HG03442 (cell line): ENCODE results near the gene SPRR5.
A peak's percentile ranks its signal among the peaks of the same experiment; 100 is the strongest.

Experiments used
- ATAC-seq: cut with Tn5 transposase; IDR thresholded peaks from one replicate; pipeline ENCODE4 v1.9.1; 2021; ENCODE audit warnings: mild to moderate bottlenecking, moderate library complexity; ENCODE audit not compliant: unreplicated experiment

The SPRR5 gene, protein sequence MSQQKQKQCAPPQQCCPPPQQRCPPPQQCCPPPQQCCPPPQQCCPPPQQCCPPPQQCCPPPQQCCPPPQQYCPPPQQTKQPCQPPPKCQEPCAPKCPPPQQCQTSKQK

DNA sequence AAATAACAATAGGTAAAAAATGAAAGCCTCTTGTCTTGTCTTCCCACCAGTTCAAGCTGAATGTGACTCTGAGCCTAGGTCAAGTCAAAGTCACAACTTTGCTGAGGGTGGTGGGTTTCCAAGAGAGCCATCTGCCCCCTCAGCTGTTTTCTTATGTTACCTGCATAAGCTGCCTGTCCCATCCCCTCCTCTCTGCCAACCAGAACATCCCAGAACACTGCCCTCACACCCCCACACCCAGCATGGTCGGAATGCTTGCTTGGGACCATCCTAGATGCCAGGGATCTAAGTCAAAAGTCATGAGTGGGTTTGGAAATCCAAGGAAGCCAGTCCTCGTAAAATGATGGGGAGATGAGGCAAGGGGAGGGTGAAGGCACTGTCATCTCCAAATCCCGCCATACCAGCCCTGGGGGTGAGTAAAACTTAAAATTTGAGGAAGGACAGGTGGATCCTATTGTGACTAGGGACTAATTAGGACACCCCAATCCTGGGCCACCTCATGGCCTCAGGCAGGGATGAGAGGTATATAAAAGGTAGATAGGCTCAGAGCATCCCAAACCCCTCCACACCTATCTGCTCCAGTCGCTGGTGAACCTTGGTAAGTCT is at the start of gene SPRR5:
Gene SPRR5, plus strand, starts transcription at position 556 of the 606 bp plus-strand sequence. CDS start 1,349 bp downstream, outside the sequence.
- no peak for ATAC-seq

DNA sequence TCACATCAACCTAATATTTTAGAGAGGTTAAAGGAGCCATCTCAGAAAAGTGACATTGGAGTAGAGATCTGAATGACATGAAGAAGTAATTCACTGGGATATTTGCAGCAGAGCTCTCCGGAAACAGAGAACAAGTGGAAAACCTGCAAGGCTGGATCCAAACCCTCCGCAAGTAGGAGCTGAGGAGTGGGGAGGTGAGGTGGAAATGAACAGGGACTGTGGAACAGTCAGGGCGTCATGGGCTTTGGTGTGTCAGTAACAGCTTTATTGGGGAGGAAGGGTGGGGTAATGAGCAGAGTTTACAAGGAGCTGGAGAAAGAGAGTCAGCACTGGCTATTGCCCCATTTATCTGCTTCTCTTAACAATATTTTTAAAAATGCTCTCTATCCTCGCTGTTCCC is 48.0 kb upstream of the SPRR5 start:
- ATAC-seq, result no peak

DNA sequence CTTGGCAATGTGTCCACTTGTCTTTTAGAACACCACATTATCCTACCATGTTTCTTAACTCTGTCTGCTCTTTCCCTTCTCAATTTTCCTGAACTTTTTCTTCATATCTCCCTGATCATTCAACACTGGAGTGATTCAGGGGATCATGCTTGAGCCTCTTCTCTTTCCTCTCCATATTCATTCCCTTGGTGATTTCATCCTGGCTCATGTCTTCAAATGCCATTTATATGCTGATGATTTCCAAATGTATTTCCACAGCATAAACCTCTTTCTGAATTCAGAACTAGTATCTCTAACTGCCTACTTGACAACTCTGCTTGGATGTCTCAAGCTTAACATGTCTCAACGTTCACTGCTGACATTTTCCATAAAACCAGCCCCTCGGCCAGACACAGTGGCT is 47.1 kb upstream of the SPRR5 start:
- no peak for ATAC-seq

DNA sequence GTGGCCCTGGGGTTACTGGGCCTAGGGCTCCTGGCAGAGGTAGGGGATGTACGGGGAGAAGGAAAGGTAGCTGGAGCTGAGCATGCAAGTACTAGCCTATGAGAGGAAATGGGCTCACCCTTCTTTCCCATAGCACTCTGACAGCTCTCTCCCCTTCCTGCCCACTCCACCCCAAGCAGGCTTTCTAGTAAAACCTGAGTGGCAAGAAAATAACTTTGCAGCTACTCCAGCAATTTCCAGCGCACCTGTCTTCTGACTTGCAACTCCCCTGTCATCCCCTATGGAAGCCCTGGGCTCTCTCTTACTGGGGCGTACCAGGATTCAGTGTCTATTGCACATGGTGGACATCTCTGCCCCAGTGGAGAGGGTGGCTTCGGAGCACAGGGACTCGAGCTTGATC is 45.4 kb upstream of the SPRR5 start:
- no peak for ATAC-seq

DNA sequence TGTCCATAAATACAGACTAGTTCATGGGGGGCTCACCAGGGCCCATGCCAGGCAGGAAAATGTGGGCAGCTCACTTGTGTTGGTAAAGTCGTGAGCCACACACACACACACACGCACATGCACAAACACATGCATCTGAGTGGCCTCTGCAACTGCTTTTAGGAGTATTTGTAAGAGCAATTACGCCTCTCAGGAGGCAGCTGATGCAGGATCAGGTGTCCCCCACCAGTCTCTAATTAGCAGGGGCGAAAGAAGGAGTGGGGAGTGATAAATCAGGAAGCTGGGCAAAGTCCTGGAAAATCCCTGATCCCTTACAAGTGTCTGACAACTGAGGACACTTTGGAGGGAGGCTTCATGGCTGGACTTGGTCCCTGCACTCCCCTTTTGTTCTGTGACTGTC is 44.4 kb upstream of the SPRR5 start:
- no peak for ATAC-seq

DNA sequence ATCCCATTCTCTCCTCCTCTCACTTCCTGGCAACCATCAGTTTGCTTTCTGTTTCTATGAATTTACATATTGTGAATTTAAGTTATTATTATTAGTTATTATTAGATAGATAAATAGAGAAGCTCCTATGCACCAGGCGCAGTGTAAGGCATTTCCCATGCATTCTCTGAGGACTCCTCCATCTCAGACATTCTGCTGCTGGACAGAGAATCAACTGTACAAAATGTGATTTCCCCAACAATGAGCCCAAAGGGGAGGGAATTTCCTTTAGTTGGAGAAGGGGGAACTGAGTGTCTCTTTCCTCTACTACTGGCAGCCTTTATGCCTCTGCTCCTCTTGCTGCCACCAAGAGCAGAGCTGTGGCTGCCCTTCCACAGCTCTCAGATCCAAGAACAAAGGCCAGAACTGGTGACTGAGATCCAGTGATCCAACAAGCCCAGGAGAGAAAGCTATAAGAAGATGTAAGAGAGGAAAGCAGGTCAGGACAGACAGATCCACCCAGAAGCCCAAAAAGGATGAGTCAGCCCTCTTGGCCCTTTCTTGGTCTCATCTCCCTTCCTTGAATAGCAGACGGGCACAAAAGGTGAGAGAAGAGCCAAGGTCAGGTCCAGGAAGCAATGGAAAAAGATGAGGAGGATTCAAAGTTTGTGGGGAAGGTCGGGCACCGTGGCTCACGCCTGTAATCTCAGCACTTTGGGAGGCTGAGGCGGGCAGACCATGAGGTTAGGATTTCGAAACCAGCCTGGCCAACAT is 42.1 kb upstream of the SPRR5 start:
- ATAC-seq, result no peak

DNA sequence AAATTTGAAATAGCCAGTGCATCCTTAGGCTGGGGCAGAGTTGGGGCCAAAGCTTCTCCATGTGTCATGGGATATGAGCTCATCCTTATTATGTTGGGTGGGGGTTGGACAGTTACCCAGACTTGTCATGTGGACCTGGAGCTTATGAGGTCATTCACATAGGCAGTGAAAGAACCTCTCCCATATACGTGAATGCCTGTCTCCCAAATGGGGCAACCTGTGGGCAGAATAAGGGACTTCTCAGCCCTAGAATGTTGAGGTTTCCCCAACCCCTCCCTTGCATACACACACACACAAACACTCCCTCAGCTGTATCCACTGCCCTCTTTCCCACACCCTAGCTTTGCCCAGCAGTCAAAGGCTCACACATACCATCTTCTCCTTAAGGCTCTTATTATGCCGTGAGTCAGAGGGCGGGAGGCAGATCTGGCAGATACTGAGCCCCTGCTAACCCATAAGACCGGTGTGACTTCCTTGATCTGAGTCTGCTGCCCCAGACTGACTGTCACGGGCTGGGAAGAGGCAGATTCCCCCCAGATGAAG is 40.9 kb upstream of the SPRR5 start:
- no peak for ATAC-seq

DNA sequence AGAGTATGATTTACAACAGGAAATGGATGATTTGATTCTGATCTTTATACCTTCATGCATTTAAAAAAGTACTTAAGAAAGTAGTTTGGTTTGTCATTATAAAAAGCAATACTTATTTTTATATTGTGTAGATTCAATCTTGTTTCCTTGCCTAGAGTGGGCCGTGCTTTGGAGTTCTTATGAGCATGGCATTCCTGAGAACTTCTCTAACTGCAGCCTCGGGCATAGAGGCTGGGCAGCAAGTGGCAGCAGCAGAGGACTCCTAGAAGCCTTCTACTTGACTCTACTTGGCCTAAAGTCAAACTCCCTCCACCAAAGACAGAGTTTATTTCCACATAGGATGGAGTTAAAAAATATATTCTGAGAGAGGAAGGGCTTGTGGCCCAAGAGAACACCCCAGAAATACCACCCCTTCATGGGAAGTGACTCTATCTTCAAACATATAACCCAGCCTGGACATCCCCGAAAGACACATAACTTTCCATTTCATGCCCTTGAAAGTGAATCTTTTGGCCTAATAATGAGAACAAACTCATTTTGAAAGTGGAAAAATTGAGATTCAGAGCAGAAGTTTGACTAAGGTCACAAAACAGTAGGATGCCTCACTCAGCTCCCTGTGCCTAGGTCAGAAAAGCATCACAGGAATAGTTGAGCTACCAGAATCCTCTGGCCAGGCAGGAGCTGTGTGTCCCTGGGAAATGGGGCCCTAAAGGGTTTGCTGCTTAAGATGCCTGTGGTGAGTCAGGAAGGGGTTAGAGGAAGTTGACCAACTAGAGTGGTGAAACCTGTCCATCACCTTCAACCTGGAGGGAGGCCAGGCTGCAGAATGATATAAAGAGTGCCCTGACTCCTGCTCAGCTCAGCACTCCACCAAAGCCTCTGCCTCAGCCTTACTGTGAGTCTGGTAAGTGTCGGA is 39.1 kb upstream of the SPRR5 start, which contains the start of gene IVL:
Gene IVL, plus strand, starts transcription at position 861 of the 916 bp plus-strand sequence. CDS start 1,252 bp downstream, outside the sequence.
- ATAC-seq, result peak; percentile 58

DNA sequence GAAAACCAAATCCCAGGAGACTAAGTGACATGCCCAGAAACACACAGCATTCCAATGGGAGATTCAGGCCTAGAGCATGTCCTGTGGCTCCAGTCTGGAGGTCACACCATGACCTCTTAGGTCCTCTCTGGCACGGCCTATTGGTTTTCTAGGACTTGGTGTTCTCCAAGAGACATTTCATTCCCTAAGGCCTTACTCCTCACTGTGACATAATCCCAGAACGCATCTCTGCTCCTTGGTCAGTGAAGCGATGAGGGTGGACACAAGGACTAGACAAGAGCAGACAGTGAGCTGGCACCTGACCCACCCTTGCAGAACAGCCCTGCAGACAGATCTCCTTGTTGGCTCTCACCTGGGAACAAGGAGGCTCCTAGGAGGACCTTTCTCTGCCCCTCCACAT is 37.8 kb upstream of the SPRR5 start:
- ATAC-seq, result no peak

DNA sequence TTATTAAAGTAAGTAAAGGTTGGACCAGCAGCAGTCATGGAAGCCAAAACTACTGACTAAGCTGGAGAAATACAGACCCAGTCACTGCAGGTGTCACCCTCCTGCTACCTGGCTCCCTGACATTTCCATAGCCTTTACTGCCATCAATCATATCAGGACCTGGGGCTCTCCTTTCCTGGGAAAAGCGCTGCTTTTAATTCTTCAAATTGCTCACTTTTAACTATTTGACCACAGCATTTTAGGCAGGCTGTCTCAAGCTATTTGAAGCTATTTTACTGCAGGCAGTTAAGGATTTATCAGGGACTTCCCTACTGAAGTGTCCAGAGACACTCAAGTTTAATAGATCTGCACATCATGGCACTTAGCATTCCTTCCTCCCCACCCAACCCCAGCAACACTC is 34.5 kb upstream of the SPRR5 start:
- no peak for ATAC-seq

DNA sequence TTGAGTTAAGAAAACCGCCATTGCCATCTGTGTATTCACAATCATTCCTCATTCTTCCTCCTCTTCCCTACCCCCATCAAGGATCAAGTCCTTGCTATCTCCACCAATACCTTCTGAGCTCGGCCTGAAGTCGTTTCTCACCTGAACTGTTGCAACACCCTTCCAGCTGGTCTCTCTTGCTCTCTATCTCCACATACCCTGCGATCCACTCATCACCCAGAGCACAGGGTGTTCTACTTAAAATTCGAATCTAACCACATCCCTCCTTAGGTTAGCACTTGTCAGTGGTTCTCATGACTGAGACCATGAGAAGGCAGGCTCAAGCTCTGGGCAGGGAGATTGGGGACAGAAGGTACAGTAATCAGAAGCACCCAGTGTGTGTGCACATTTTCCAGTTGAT is 34.1 kb upstream of the SPRR5 start:
- ATAC-seq, result no peak

DNA sequence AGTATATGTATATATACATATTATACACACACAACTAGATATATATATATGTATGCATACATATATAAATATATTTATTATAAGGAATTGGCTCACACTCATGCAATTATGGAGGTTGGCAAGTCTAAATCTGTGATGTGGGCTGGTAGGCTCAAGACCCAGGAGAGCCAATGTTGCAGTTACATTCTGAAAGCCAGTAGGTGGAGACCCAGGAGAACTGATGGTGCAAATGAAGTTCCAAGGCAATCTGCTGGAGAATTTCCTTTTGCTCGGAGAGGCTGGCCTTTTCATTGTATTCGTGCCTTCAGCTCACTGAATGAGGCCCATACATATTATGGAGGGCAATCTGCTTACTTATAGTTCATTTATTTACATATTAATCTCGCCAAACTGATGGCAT is 29.2 kb upstream of the SPRR5 start:
- ATAC-seq, result no peak

DNA sequence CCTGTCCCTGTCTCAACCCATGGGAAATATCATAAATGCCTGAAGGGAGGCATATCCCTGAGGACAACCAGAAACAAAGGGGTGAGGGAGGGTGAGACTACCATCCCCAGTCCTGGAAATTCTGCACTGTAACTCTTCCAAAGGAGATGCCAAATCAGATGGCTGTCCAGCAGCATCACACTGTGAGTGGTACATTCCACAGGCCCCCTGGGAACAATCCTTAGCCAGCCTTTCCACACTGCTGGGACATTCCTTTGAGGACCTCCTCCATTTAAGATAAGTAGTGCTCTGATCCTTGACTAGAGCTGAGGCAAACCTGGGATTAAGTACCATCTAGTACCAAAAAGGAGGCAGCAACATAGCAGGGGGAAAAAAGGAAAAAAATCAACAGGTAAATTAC is 27.9 kb upstream of the SPRR5 start:
- ATAC-seq, result no peak

DNA sequence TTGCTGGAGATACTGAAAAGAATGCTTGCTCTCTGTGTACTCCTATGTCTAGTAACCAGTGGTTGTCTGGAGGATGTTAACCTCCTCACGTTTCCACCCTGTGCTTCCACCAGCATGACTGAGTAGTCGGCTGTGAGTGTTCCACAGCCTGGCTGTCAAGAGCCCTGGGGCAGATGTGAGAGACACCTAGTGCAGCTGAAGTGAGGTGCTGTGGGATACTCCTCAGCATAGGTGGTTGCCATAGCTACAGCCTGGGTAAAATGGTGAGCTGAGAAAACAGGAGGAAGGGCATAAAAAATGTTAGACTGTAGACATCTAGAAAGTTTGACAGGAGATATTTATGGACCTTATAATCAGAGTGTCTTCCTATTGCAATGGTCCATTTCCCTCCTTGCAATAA is 22.8 kb upstream of the SPRR5 start:
- no peak for ATAC-seq

DNA sequence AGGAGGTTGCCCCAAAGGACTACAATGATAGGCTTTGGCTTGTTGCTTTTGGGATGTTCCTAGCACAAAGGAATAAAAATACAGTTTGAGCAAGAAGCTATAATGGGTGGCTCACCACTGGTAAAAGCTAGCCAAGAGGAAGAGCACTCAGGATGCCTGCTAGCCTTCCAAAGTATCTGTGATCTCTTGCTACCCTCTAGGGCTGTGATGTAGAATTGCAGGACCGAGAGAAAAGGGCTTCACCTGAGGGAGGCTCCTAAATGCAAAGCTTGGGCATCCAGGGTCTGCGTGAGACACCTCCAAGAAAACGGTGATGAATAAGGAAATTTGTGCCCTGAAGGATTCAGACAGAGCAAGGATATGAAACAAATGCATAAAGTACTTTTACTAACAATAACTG is 20.9 kb upstream of the SPRR5 start:
- ATAC-seq, result no peak

DNA sequence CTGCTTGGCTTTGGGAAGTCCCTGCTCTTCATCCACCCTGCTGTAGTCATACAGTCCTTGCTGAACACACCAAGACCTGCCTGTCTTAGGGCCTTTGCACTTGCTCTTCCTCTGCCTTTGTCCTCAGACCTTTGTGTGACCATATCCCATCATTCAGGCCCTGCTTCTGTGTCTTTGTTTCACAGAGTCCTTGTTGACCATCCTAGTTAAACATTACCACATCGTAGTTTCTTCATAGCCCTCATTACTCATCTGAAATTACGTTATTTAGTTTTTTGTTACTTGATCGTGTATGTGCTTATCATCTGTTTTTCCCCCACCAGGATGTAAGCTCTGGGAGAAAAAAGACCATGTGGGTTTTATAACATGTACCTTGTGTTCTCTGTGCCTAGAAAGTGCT is 18.3 kb upstream of the SPRR5 start:
- ATAC-seq, result no peak

DNA sequence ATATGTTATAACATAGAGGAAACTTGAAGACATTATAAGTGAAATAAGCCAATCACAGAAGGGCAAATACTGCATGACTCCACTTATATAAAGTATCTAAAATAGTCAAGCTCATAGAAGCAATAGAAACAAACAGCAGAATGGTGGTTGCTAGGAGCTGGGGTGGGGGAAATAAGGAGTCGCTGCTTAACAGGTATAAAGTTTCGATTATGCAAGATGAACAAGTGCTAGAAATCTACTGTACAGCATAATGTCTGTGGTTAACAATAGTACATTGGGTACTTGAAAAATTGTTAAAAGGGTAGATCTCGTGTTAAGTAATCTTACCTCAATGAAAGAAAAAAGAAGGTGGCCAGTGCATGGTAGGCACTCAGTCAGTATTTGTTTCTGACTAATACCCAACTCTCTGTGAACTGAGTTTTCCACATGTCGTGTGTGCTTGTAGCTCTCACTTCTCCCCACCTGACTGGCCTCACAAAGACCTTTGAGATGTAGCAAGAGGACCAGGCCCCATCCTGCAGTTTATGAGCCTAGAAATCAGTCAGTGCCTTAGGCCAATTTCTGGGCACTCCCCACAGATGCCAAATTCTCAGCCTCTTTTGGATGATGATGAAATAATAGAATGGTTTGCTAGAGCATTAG is 14.7 kb upstream of the SPRR5 start:
- ATAC-seq, result no peak

DNA sequence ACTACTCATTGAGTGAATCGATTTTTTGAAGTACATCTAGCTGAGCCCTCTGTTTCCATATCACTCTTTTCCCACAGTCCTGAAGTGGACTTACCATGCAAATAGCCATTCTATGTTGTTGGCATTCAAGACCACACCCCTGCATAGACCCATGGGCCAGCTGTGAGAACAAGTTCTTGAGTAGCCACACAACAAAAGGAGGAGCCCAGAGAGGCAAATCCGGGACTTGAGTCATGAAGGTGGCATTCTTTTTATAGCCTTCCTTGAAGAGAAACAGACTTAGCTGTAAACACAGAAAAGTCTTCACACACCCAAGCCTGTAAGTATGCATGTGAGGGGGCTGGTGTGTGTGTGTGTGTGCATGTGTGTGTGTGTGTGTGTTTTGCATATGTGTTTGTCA is 13.8 kb upstream of the SPRR5 start:
- ATAC-seq, result no peak

DNA sequence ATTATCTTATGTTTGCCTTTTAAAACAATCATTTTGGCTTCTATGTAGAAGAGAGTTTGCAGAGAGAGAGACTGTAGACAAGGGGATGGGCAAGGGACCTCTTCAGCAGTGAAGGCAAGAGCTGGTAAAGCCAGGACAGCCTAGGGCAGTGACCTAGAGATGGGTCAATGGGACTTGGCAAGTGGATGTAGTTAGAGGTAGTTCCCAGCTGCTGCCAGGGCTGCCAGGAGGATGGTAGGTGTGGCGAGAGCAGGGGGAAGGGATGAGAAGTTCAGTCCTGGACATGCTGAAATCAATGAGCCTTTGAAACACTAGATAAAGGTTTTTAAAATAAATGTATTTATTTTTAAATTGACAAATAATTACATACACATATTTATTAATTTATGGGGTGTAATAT is 6.4 kb upstream of the SPRR5 start:
- no peak for ATAC-seq

DNA sequence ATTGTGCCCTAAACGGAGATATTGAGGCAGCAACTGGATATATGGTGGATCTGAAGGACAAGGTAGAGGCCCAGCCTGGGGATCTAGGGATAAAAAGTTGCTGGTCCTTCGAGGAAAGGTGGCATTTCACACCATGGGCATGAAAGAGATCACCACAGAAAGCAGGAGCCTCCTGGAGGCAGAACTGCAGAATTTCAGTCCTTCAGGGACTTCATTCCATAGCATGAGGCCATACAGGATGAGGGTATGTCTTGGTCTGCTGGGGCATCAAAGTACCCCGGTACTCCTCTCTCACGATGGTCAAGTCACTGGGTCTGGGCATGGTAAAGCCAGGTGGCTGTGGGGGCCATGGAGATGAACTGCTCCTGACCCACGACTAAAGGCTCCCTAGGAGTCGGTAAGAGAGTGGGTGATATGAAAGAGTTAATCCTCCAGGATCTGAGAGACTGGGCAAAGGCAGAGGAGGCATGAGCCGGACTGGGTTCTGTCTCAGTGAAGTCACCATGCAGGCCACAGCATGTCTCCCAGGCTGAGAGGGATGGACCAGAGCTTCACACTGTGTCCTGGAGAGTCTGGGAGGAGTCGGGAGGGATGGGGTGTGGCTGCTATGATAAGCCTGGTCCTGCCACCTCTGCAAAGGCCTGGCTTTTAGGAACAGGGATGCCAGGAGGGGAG is 5.8 kb upstream of the SPRR5 start:
- ATAC-seq, result no peak
